ENCODE measurements around the gene CYP4V2.

Gene CYP4V2

DNA sequence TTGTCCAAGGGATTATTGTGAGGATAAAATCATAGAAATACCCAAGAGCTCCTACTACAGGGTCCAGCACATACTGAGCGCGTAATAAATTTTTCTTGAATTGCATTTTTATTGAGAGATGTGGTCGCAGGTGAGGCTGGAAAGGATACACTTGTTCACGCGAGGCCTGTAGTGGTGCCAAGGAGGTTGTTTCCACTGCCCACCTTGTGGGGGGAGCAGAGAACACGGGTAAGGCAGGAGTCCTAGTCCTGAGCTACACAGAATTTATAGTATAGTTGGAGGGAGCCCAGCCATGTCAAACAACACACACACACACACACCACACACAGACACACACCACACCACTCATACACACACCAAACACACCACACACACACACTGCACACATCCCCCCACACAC lies 31.8 kb upstream of the CYP4V2 start:
- Histone ChIP-seq H3K4me1 (ENCODE audit: control insufficient read depth, low read depth, low read length) (no peaks in the 10 kb centered on the region), H3K27me3 (ENCODE audit: control insufficient read depth, insufficient read depth, low read length) (no peaks in the 10 kb centered on the region), H3K36me3 (ENCODE audit: control insufficient read depth, low read depth, low read length) (no peaks in the 10 kb centered on the region), H3K27ac (ENCODE audit: low read length) (no peak overlapping the region), H3K4me3 (ENCODE audit: low read length) (no peak overlapping the region), H3K9me3 (ENCODE audit: control insufficient read depth, low read depth, low read length) (no peaks in the 10 kb centered on the region), H3K9ac (ENCODE audit: low read length) (no peak overlapping the region)

DNA sequence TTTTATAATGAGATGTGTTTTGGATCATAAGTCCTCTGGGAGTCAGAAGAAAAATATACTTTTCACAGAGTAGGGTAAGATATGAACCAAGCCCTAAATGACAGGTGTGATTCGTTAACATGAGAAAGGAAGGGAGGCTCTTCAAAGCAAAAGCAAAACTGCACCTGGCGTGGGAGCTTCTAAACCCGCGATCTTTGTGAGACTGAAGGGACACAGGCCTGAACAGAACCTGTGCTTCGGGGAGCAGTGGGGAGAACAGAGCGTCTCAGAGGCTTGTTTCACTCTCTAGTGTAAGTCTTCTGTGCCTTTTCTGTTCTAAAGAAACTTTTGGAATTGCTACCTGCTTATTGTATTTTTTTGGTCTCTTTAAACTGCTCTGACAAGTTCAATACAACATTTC lies 30.2 kb upstream of the CYP4V2 start:
- Histone ChIP-seq H3K9me3 (ENCODE audit: control insufficient read depth, low read depth, low read length) (no peaks in the 10 kb centered on the region), H3K27ac (ENCODE audit: low read length) (no peak overlapping the region), H3K27me3 (ENCODE audit: control insufficient read depth, insufficient read depth, low read length) (no peaks in the 10 kb centered on the region), H3K4me3 (ENCODE audit: low read length) (no peak overlapping the region), H3K9ac (ENCODE audit: low read length) (no peak overlapping the region), H3K4me1 (ENCODE audit: control insufficient read depth, low read depth, low read length) (no peaks in the 10 kb centered on the region), H3K36me3 (ENCODE audit: control insufficient read depth, low read depth, low read length) (no peaks in the 10 kb centered on the region)

DNA sequence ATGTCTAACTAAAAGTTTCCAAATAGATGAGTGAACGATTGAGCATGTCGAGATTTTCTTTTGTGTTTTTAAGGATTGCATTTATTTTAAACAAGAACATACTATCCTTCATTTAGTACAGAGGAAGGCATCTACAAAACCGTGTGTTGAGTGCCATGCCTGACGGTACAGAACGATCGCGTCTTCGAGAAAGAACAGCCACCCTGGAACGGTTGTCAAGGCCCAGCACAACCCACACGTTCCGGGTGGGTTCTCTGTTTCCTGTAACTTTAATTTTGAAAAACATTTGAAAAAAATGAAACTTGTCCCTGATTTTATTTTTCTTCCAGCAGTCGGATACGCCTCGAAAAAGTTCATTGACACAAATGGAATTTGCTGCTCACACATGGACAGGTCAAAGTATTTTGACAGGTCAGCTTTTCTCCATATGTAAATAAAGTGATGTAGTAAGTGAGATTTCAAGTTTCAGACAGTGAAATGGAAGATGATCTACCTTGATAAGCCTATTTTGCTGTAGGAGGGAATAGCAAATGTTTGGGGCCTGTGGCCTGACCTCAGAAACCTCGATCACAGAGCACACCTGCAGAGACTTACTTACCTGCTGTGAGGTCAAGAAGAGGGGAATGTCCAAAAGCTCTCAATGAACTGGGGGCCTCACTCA lies 24.4 kb upstream of the CYP4V2 start:
- H3K36me3 ChIP-seq (ENCODE audit: control insufficient read depth, low read depth, low read length) = no peaks in the 10 kb centered on the region
- peaks cover 11% of the 10 kb centered on the region for H3K4me1 ChIP-seq (ENCODE audit: control insufficient read depth, low read depth, low read length)
- H3K4me3 ChIP-seq (ENCODE audit: low read length) = no peak overlapping the region
- no peak overlapping the region for H3K27ac ChIP-seq (ENCODE audit: low read length)
- no peaks in the 10 kb centered on the region for H3K9me3 ChIP-seq (ENCODE audit: control insufficient read depth, low read depth, low read length)
- no peak overlapping the region for H3K9ac ChIP-seq (ENCODE audit: low read length)
- H3K27me3 ChIP-seq (ENCODE audit: control insufficient read depth, insufficient read depth, low read length) = no peaks in the 10 kb centered on the region

DNA sequence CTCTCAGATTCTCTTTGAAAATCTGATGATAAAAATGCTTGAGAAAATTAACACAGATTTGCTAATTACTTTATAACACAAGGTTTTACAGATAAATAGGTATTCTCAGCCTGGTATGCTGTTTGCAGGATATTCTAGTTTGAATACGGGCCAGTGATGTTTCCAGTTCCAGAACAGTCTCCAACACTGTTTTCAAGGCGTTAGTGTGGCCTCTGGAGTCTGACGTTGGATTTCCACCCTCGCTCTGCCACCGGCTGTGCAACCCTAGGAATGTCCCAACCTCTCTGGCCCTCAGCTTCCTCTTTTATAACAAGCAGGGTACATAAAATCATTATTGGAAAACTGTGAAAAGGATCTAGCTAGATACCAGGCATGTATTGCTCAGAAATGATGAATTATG lies 23.8 kb upstream of the CYP4V2 start:
- H3K27ac ChIP-seq (ENCODE audit: low read length) = no peak overlapping the region
- H3K4me1 ChIP-seq (ENCODE audit: control insufficient read depth, low read depth, low read length) = peaks cover 11% of the 10 kb centered on the region
- H3K36me3 ChIP-seq (ENCODE audit: control insufficient read depth, low read depth, low read length) = no peaks in the 10 kb centered on the region
- no peaks in the 10 kb centered on the region for H3K9me3 ChIP-seq (ENCODE audit: control insufficient read depth, low read depth, low read length)
- H3K9ac ChIP-seq (ENCODE audit: low read length) = no peak overlapping the region
- H3K27me3 ChIP-seq (ENCODE audit: control insufficient read depth, insufficient read depth, low read length) = no peaks in the 10 kb centered on the region
- H3K4me3 ChIP-seq (ENCODE audit: low read length) = no peak overlapping the region

DNA sequence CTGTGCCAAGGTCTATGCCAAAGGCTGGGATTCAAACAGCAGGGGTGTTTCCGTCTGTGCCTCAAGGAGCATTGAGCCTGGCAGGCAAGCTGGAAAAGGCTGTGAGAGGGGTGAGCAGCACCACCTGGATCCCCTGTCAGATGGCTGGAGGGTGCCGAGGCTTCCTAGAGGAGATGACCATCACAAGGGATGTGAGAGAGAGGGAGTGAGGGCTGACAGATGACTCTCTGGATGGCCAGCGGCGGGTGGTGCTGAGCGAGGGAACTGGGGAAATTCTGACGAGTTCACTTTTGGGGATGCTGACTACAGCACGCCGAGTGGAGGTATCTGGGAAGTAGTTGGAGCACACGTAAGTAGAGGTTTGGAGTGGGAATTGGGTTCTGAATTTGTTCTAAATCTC lies 22.6 kb upstream of the CYP4V2 start:
- Histone ChIP-seq H3K9me3 (ENCODE audit: control insufficient read depth, low read depth, low read length) (no peaks in the 10 kb centered on the region), H3K9ac (ENCODE audit: low read length) (no peak overlapping the region), H3K36me3 (ENCODE audit: control insufficient read depth, low read depth, low read length) (no peaks in the 10 kb centered on the region), H3K4me3 (ENCODE audit: low read length) (no peak overlapping the region), H3K27ac (ENCODE audit: low read length) (no peak overlapping the region), H3K4me1 (ENCODE audit: control insufficient read depth, low read depth, low read length) (peaks cover 11% of the 10 kb centered on the region), H3K27me3 (ENCODE audit: control insufficient read depth, insufficient read depth, low read length) (no peaks in the 10 kb centered on the region)

DNA sequence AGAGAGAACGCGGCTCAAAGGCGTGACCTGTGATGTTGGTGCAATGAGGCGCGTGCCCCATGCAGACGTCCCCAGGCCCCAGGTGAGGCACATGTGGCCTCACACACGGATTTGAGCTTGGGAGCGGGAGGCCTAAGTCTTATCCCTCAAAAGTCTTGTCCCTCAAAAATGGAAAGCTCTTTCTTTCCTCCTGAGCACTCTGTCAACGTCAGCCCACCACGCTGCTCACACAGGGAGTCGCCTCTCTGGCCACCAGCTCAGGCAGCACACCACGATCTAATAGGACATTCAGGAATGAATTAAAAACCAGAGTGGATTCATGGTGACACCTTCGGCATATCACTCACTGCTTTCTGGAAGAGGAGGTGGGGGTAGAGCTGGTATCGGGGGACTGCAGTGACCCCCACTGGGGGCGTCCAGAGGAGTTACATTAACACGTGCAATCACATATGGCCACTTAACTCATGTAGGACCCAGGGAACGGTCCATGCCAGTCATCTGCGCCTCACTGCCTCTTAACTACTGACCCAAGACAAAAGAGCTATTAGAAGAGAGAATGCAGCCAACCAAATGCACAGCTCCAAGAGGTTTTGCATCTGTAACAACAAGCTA lies 21.9 kb upstream of the CYP4V2 start:
- peaks cover 11% of the 10 kb centered on the region for H3K4me1 ChIP-seq (ENCODE audit: control insufficient read depth, low read depth, low read length)
- no peaks in the 10 kb centered on the region for H3K9me3 ChIP-seq (ENCODE audit: control insufficient read depth, low read depth, low read length)
- H3K36me3 ChIP-seq (ENCODE audit: control insufficient read depth, low read depth, low read length) = no peaks in the 10 kb centered on the region
- no peak overlapping the region for H3K9ac ChIP-seq (ENCODE audit: low read length)
- H3K4me3 ChIP-seq (ENCODE audit: low read length) = no peak overlapping the region
- no peaks in the 10 kb centered on the region for H3K27me3 ChIP-seq (ENCODE audit: control insufficient read depth, insufficient read depth, low read length)
- no peak overlapping the region for H3K27ac ChIP-seq (ENCODE audit: low read length)

DNA sequence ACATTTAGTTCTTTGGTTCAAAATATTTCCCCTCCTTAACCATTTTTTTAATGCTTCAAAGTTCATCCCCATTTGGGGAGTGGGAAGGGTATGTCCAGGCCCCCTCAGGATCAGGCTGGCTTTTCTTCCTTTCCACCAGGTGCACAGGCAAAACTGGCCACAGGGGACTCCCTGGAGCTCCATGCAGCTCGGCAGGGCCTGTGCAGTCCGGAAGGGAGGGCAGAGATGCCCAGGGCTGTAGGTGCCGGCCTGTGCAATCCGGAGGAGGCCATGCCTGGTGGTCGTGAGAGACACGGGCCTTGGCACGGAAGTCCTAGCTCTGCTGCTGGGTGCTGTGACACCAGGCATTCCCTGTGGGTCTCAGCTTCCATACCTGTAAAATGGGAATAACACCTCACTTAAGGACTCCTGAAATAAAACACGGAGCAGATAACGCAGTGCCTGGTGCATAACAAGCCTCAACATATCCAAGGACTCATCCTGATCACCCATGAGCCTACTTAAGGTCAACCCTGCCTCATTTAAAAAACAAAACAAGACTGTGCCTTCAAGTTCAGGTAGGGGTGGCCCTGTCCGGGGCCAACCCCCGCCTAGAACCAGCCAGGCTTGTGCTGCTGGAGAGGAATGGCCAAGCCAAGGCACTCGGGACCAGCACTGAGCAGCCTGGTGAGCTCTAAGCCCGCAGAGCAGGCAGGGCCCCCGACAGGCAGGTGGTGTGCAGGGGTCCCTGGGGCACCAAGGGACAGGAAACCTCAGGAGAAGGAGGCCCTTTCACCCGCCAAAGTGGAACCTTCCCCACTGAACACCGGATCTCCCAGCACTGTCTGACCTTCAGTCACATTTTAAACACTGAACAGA lies 21.2 kb upstream of the CYP4V2 start:
- H3K4me1 ChIP-seq (ENCODE audit: control insufficient read depth, low read depth, low read length) = peaks cover 11% of the 10 kb centered on the region
- no peak overlapping the region for H3K27ac ChIP-seq (ENCODE audit: low read length)
- H3K27me3 ChIP-seq (ENCODE audit: control insufficient read depth, insufficient read depth, low read length) = no peaks in the 10 kb centered on the region
- H3K4me3 ChIP-seq (ENCODE audit: low read length) = no peak overlapping the region
- no peaks in the 10 kb centered on the region for H3K9me3 ChIP-seq (ENCODE audit: control insufficient read depth, low read depth, low read length)
- no peaks in the 10 kb centered on the region for H3K36me3 ChIP-seq (ENCODE audit: control insufficient read depth, low read depth, low read length)
- H3K9ac ChIP-seq (ENCODE audit: low read length) = no peak overlapping the region

DNA sequence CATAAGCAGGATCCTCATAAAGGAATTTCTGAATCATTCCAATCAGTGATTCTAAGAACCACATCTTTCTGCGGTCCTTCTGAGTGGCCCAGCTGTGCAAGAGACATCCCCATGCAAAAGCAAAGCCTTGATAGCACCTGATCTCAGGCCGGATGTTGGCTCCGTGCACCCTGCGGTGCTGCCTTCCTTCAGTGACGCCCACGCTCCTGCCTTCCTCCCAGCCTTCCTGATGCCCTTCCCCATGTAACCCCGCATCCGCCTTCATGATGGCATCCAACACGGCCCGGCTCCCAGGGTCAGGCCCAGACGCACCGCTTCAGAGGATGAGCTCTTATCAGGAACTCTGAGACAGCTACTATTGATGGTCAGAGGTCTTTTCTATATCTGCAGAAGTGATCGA lies 20.4 kb upstream of the CYP4V2 start:
- Histone ChIP-seq H3K27ac (ENCODE audit: low read length) (no peak overlapping the region), H3K27me3 (ENCODE audit: control insufficient read depth, insufficient read depth, low read length) (no peaks in the 10 kb centered on the region), H3K36me3 (ENCODE audit: control insufficient read depth, low read depth, low read length) (no peaks in the 10 kb centered on the region), H3K4me3 (ENCODE audit: low read length) (no peak overlapping the region), H3K4me1 (ENCODE audit: control insufficient read depth, low read depth, low read length) (peaks cover 11% of the 10 kb centered on the region), H3K9ac (ENCODE audit: low read length) (no peak overlapping the region), H3K9me3 (ENCODE audit: control insufficient read depth, low read depth, low read length) (no peaks in the 10 kb centered on the region)

DNA sequence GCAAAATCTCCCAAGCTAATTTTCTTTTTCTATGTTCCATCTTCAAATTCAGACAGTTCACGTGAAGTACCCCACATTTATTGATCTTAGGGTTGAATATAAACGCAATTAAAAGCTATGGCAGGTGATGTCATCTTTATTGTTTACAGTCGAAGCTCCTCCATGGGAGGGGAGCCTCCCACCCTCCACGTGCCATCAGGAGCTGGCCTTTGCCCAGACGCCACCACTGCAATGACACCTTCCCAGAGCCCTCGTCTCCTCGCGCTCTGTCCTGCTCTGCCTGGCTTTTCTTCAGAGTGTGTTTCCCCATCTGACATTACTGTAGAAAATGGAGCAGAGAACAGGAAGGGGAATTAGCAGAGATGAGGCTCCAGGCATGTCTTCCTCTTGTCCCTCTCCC lies 18.8 kb upstream of the CYP4V2 start:
- H3K9me3 ChIP-seq (ENCODE audit: control insufficient read depth, low read depth, low read length) = no peaks in the 10 kb centered on the region

DNA sequence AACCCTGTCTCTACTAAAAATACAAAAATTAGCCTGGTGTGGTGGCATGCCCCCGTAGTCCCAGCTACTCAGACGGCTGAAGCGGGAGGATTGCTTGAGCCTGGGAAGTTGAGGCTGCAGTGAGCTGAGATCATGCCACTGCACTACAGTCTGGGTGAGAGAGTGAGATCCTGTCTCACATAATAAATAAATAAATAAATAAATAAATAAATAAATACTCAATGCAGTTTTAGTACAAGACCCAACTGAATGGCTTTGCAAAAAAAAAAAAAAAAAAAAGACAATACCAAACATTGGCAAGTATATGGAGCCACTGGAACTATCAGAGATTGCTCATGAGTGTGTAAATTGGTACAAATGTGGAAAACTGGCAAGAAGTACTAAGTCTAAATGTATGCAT lies 3.3 kb upstream of the CYP4V2 start:
- no peak overlapping the region for H3K4me3 ChIP-seq (ENCODE audit: low read length)
- H3K36me3 ChIP-seq (ENCODE audit: control insufficient read depth, low read depth, low read length) = no peaks in the 10 kb centered on the region
- no peak overlapping the region for H3K27ac ChIP-seq (ENCODE audit: low read length)
- H3K9me3 ChIP-seq (ENCODE audit: control insufficient read depth, low read depth, low read length) = no peaks in the 10 kb centered on the region
- no peak overlapping the region for H3K9ac ChIP-seq (ENCODE audit: low read length)
- H3K4me1 ChIP-seq (ENCODE audit: control insufficient read depth, low read depth, low read length) = peaks cover 24% of the 10 kb centered on the region
- H3K27me3 ChIP-seq (ENCODE audit: control insufficient read depth, insufficient read depth, low read length) = peaks cover 9% of the 10 kb centered on the region

More for the DNA sequence above, 18.8 kb upstream of the CYP4V2 start:
- Histone ChIP-seq H3K36me3 (ENCODE audit: control insufficient read depth, low read depth, low read length) (no peaks in the 10 kb centered on the region), H3K27me3 (ENCODE audit: control insufficient read depth, insufficient read depth, low read length) (no peaks in the 10 kb centered on the region), H3K4me1 (ENCODE audit: control insufficient read depth, low read depth, low read length) (peaks cover 10% of the 10 kb centered on the region), H3K9ac (ENCODE audit: low read length) (no peak overlapping the region), H3K4me3 (ENCODE audit: low read length) (no peak overlapping the region), H3K27ac (ENCODE audit: low read length) (no peak overlapping the region)

DNA sequence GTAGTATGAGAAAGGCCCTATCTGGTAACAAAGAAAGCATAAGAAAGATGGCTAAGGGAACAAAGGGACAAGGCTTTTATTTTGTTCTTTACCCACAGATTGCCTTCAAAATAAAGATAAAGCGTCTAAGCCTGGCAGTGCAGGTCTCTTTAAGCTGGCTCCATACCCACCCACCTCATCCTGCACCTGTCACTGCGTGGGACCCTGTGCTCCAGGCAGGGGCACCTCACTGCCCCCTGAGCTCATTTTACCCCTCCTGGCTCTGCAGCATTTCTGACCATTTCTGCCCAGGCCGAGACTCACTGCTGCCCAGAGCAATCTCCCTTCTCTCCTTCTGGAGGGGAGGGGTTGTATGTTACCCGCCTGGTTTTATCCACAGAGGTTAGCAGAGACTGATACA lies 1.7 kb upstream of the CYP4V2 start:
- Histone ChIP-seq H3K4me1 (ENCODE audit: control insufficient read depth, low read depth, low read length) (peaks cover 27% of the 10 kb centered on the region), H3K9ac (ENCODE audit: low read length) (no peak overlapping the region), H3K27me3 (ENCODE audit: control insufficient read depth, insufficient read depth, low read length) (peaks cover 9% of the 10 kb centered on the region), H3K9me3 (ENCODE audit: control insufficient read depth, low read depth, low read length) (no peaks in the 10 kb centered on the region), H3K27ac (ENCODE audit: low read length) (no peak overlapping the region), H3K36me3 (ENCODE audit: control insufficient read depth, low read depth, low read length) (no peaks in the 10 kb centered on the region), H3K4me3 (ENCODE audit: low read length) (no peak overlapping the region)

Measured in iPS-18a (cell line).